VCaP (cell line): ENCODE results near the gene ABHD3.

Experiments used
- H3K27ac ChIP-seq: fragments of 450-650 bp; 2 replicates; pipeline ENCODE4 v1.5.1; 2017
- TF ChIP-seq, protein P1 (sequence below): fragments of 450-650 bp; conservative IDR thresholded peaks from 2 replicates; pipeline ENCODE4 v1.5.1; 2017; ENCODE audit warnings: mild to moderate bottlenecking, moderate library complexity

Gene ABHD3, protein sequence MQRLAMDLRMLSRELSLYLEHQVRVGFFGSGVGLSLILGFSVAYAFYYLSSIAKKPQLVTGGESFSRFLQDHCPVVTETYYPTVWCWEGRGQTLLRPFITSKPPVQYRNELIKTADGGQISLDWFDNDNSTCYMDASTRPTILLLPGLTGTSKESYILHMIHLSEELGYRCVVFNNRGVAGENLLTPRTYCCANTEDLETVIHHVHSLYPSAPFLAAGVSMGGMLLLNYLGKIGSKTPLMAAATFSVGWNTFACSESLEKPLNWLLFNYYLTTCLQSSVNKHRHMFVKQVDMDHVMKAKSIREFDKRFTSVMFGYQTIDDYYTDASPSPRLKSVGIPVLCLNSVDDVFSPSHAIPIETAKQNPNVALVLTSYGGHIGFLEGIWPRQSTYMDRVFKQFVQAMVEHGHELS

DNA sequence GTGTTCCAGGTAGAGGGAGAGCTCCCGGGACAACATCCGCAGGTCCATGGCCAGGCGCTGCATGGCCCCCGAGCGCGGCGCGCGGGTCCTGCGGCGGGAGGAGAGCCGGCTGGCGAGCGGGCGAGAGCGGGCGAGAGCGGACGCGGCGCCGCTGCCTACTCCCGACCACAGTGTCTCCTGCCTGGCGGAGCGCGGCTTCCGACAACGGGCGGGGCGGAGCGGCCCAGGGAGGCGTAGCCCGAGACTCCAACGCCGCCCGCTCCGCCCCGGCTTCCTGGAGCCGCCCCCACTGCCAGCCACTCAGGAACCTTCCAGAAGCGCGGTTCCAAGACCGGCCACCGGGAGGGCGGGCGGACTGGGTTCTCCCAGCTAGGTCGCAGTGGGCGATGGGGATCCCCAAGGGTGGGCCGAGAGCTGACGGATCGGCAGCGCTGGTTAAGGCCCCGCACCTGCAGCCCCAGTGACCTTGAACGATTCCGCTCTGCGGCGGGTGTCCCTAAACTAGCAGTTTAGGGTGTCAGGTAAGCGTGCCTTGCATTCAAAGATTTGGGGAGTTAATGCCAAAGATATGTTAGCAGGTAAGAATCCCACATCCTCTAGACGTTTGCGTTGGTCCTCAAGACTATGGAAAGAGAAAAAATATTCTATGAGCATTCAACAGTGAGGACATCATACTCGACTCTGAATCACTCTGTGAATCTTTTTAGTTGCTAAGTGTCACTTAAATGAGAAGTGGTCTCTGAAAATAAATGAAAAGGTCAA, at the start of gene ABHD3:
Gene ABHD3 (minus strand): TSS at position 172 of the 762 bp plus-strand sequence. CDS start 109 bp downstream, at position 63.
- TF ChIP-seq, protein P1, sequence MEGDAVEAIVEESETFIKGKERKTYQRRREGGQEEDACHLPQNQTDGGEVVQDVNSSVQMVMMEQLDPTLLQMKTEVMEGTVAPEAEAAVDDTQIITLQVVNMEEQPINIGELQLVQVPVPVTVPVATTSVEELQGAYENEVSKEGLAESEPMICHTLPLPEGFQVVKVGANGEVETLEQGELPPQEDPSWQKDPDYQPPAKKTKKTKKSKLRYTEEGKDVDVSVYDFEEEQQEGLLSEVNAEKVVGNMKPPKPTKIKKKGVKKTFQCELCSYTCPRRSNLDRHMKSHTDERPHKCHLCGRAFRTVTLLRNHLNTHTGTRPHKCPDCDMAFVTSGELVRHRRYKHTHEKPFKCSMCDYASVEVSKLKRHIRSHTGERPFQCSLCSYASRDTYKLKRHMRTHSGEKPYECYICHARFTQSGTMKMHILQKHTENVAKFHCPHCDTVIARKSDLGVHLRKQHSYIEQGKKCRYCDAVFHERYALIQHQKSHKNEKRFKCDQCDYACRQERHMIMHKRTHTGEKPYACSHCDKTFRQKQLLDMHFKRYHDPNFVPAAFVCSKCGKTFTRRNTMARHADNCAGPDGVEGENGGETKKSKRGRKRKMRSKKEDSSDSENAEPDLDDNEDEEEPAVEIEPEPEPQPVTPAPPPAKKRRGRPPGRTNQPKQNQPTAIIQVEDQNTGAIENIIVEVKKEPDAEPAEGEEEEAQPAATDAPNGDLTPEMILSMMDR, result peak; percentile 44
- peak within 1 kb of the TSS; percentile 75 for H3K27ac ChIP-seq

DNA sequence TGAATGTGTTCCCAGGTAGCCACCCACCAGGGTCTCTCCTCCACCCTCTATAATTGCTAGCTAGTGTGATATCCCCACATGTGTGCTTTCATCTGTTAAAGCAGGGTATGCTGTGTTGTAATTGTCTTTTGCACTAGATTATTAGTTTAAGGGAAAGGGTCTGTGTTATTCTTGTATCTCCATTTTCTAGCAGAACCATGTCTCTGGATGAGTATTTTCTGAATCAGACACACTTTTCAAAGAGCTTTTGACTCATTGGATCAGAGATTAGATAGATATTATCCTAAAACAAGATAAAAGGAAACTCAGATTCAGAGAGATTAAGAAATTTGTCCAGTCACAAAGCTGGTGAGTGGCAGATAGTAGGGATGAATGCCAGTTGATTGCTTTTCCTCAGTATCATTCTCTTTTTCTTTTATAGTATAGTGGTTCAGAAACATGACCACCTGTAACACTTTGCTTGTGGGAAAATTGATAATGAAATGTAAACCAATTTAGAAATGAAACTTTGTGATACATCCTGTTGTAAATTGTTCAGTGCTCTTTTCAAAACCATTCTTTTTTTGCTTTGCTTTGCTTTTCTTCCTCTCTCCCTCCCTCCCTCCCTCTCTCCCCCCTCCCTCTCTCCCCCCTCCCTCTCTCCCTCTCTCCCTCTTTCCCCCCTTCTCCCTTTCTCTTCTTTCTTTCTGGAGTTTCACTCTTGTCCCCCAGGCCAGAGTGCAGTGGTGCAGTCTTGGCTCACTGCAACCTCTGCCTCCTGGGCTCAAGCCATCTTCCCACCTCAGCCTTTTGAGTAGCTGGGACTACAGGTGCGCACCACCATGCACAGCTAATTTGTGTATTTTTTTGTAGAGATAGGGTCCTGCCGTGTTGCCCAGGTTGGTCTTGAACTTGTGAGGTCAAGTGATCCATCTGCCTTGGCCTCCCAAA, 43.5 kb upstream of the ABHD3 start:
- no peak overlapping the region for H3K27ac ChIP-seq
- TF ChIP-seq, protein P1, result no peak

DNA sequence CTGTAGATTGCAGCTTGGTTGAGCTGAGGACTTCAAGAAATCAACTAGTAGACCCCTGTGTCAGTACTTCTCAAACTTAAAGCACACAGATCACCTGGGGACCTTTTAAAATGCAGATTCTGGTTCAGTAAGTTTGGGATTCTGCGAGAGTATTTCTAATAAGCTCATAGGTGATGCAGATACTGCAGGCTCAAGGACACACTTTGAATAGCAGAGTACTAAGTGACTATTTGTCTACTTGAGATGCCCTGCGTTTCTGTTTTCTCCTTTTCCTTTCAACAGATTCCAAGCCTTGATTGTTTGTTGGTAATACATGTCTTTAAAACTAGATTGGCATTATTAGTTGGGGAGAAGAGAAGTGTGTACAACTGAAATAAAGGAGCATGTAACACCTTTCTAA, 42.7 kb upstream of the ABHD3 start:
- TF ChIP-seq, protein P1, result no peak
- H3K27ac ChIP-seq, result no peak overlapping the region

DNA sequence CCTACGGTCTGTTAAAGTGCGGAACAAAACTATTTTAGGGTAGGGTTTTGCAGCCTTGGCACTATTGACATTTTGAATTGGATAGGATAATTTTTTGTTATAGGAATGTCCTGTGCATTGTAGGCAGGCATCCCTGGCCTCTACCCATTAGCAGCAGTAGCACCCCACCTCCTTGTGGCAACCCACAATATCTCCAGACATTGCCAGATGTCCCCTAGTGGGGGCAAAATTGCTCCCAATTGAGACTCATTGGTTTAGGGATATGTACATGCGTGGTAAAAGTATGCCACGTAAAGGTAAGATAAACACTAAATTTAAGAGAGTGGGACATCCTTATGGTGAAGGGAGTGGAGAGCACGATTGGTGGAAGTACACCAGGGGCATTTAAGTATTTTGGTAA, 40.7 kb upstream of the ABHD3 start:
- TF ChIP-seq, protein P1, result no peak
- H3K27ac ChIP-seq, result no peak overlapping the region

DNA sequence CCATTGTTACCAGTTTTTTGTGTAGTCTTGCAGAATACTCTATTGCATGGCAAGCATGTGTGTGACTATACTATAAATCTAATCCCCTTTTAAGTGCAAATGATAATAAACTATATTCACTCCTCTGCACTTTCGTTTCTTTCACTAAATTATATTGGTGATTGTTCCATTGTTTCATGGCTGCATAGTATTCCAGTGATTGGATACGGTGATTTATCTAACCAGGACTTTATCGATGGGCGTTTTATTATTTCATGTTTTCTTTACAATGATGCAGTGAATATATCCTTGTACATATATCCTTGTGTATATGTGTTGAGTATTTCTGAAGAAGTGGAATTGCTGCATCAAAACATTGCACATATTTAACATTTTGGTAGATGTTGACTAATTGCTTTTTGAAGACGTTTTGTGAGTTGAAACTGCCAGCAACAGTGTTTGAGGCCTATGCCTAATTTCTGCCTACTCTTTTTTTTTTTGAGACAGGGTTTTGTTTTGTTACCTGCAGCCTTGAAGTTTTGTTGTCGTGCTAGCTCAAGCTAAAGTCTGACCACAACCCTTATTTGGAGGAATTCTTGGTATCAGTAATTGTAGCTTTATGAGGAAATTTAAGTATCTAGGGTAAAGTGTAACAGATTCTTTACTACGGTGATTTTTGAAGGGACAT, 38.7 kb upstream of the ABHD3 start:
- TF ChIP-seq, protein P1, result no peak
- H3K27ac ChIP-seq, result no peak overlapping the region

DNA sequence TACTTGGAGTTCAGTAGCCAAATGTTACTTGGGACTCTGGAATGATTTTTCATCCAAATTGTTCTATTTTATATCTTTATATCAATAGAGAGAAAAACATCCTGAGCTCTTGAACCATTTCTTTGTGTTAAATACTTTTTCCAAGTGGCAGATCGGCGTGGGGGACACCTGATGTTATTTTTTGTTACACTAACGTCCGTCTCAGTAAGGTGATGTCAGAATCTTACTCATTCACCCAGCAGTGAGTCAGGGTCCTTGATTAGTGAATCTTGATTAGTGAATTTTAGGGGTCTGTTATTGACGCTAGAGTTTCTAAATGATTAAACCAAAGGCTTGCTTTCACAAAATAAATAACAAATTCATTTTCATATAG, 37.7 kb upstream of the ABHD3 start:
- TF ChIP-seq, protein P1, result no peak
- H3K27ac ChIP-seq, result peak overlapping the region; percentile 95; the same call in 1 of the 2 replicates
